ENCODE measurements around the gene TARS1.

DNA sequence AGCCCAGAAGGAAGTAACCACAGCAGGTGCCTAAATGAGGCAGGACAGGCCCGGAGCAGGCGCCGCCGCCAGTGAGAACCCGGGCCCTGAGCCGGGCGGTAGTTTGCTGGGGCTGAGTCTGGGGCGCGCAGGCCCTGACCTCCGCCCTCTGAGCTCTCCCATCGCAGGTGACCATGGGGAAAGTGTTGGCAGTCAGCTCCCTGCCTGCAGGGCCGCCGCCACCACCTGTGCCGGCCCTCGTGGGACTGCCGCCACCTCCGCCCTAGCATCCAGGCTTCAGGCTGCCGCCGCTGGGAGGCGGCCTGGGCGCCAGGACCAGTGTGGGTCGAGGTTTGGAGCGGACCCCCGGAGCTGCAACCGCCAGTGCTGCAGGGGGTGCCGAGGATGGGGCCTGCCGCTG lies 61.1 kb downstream of the TARS1 start:
- no peak for TF ChIP-seq CTCF (IDR thresholded peaks at IDR 0.05)
- TF ChIP-seq POLR2A (IDR thresholded peaks at IDR 0.05) = no peak
